Fibroblast of upper back skin (primary cell): ENCODE measurements around the gene GGT1.
"Not testable (repeated sequence)": the region's sequence is repeated elsewhere in the genome, so short reads cannot be mapped to it uniquely, and the experiment has no call there.

Experiments
- DNase-seq: peaks from one replicate; pipeline ENCODE4 v3.0.0-alpha.2; 2013

The GGT1 gene

DNA sequence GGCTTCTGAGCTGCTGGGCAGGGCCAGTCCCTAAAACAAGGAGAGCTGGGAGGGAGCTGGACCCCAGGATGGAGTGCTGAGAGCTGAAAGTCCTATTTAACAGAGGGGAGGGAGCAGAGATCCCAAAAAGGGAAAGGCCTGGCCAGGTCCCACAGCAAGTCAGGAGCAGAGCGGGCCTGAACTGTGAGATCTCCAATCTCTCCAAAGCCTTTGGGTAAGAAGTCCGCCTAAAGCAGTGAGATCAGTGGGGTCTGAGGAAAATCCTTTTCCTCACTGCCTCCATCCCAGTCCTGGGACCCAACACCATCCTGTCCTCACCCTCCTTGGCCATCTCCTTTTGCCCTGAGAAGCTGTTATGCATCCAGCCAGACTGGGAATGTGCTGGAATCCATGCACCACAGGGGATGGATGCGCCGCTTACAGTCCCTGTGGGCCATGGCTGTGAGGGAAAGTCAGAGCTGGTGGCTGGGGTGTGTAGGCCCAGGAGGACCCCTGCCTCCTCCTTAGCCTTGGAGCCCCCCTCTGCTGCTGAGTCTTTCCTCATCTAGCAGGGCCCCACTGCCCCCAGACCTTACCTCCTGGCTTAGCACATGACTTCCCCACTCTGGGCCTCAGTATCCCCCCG lies 18.7 kb upstream of the GGT1 start:
- DNase-seq, result no peak

DNA sequence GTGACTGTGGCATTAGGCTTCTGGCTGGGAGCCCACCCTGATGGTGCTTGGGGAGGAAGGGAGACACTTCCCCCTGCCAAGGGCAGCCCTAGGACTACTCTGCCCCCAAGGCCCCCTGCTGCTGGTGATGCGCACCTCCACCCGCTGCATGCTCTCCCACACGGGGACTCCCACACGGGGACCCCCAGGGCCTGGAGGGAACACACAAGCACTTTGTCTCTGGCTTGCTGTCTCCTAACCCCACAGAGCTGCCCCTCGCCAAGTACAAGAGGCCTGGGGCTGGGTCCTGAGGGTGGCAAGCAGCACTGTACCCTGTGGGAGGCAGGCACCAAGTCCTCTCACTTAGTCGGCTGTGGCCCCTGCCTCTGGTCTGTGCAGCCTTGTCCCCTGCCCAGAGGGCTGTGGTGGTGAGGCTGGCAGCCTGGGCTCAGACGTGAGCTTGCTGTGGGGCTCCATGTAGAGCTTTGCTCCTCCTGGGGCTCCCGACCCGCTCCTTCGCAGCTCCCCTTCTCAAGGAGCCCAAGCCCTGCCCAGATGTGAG lies 18.1 kb upstream of the GGT1 start:
- no peak for DNase-seq

GRCh38 chr22:24585461-24585860 lies 17.5 kb upstream of the GGT1 start:
- DNase-seq, result no peak

DNA sequence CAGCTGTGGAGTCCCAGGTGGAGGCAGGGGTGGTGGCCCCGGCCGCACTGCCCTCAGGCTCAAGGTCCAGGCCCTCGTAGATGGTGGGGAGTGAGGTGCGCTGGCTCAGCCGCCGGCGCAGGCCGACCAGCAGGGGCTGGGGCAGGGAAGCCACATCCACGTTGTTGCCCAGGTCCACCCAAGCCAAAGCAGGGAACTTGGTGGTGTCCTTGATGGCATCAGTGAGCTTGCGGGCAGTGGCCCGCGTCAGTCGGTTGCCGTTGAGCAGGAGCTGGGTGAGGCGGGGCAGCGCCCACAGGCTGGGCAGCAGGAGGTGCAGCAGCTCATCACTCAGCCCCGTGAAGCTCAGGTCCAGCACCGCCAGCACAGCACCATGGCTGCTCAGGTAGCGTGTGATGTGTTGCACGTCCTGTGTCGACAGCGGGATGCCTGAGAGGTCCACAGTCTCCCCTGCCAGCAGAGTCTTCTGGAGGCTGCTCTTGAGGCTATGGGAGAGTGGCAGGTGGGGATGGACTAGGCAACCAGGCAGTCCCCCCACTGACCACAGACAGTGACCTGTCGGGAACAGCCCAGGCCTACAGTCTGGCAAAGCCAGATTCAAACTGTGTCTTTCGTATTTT lies 17.0 kb upstream of the GGT1 start:
- no peak for DNase-seq

- no peak for DNase-seq
These were observed 15.7 kb upstream of the GGT1 start for GRCh38 chr22:24587251-24587650.

DNA sequence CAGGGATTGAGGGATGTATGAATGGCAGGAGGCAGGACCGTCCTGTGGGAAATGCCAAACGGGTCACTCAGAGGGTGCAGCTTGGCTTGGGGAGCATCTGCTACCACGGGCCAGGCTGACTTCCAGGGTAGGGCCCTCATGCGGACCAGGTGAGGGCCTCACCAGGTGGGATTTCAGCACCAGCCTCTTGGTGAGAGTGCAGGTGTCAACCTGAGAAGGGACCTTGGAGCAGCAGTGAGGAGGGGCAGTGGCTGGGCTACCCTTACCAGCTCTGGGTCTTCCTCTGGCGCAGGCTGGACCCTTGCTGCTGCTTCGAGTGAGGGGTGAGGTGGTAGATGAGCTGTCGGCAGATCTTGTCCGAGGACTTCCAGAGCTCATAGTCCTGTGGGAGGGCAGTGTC lies 15.0 kb upstream of the GGT1 start:
- no peak for DNase-seq

DNA sequence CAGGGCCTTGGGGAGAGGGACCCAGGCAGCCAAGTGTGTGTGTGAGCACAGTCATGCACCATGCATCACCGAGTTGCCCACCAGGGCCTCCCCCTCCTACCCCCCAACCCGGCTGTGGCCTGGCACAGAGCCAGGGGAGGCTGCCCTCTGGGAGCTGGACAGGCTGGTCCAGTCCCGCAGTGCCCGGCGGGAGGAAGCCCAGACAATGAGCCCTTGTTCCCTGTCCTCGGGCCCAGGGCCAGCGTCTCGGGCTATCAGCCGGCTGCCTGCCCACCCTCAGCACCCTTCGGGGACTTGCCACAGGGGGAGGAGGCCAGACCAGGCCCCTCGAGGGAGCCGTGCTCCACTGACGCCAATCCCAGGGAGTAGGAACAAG lies 14.6 kb upstream of the GGT1 start:
- DNase-seq, result no peak

DNA sequence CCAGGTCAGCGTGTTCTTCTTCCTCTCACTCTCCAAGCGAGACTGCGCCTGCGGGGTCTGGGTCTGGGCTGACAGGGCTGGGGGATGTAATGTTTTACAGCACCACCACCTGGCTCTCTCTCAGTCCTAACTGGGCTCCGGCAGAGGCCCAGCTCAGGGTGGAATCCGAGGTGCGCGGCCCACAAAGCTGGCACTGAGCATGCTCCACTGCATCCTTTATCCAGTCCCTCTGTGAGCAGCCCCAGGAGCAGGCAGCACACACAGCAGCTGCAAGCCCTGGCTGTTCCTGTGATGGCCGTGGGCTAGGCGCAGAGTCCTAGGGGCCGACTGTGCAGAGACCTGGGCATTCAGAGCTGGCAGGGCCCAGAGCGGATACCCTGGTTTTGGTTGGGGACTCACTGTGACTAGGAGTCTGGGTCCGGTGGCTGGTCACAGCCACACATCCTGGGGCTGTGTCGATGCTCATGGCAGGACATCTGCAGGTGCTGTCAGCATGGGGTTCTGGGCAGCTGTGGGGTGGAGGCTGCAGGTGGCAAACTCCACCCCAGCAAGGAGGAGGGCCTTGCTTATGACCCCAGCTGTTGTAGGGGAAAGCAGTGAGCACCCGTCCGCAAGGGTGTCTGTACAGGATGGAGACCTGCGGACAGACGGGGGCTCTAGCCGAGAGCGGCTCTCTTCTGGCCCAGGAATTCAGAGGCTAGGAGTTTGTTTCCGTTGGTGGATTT lies 14.1 kb upstream of the GGT1 start:
- DNase-seq, result no peak

GRCh38 chr22:24589518-24590030 lies 13.4 kb upstream of the GGT1 start:
- no peak for DNase-seq

DNA sequence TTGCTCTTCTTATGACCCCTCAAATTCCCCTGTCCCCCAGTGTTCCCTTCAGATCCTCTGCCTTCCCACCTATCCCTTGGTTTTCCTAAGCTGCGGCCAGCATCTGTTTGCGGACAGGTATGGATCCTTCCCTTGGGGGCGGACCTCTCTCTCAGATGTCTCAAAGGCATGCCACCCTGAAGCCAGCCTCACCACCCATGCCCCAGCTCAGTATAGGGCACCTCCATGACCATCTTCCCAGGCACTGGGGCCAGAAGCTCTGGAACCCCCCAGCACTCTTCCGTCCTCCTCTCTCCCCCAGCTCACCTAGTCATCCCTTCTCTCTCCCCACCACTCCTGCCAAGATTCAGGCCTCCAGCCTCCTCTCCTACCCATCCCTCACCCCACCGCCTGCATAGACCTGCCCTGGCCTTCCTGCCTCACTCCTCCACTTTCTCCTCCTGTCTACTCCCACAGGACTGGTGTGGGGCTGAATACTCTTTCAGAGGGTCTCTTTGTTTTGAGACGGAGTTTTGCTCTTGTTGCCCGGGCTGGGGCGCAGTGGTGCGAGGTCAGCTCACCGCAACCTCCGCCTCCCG lies 12.3 kb upstream of the GGT1 start:
- DNase-seq, result no peak

DNA sequence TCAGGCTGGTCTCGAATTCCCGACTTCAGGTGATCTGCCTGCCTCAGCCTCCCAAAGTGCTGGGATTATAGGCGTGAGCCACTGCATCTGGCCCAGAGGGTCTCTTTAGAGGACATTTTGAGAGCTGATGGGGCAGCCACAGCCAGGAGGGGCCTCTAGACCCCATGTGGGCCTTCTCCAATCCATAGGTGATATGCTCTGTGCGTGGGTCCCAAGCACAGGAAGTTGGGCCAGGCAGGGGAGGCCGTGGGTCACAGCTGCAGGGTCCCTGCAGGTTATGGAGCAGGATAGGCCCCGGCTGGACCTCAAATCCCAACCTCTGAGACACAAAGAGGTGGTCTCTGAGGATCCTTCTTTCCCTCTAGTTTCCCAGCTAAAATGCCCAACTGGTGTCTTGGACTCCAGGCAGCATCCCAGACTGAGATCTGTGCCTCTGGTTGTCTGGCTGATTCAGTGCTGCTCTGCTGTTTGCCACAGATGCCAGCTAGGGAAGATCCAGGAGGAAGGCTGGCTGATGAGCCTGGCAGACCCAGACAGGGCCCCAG lies 11.6 kb upstream of the GGT1 start:
- no peak for DNase-seq

- no peak for DNase-seq
These were observed 10.7 kb upstream of the GGT1 start for GRCh38 chr22:24592058-24592850.

DNA sequence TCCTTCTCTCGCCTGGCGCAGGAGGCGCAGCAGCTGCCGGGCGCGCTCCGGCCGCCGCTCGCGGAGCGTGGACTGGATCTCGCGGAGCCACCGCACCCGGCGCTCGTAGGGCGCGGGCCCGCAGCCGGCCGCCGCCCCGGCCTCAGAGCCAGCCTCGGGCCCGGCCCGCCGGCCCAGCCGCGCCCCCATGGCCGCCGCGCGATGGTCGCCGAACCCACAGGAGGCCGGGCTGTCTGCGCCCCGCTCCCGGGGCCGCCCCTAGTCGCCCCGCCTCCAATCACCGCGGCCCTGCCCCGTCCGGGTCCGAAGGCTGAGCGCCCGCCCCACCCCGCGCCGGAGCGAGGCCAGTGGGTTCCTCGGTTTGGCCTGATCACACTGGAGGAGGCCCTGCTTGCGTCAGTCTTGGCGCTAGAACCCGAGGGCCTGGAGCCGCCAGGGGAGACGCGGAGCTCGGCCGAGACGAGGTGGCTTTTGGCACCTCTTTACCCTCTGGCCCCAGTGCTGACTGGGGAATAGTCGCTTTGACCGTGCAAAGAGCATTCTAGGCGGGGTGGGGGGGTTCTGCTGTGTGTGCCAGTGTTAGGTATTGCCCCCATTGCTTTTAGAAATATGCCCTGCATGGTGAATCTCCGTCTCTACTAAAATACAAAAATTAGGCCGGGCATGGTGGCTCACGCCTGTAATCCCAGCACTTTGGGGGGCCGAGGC lies 10.0 kb upstream of the GGT1 start, which contains the start of gene LRRC75B:
LRRC75B (minus strand) TSS at position 223 of the 708 bp plus-strand sequence; CDS start at position 189, 34 bp downstream.
- peak; percentile 89 for DNase-seq

GRCh38 chr22:24593559-24593835 lies 9.5 kb upstream of the GGT1 start:
- DNase-seq, result not testable (repeated sequence)

- no peak for DNase-seq
These were observed 9.0 kb upstream of the GGT1 start for GRCh38 chr22:24593836-24594568.

- DNase-seq, result no peak
These were observed 8.3 kb upstream of the GGT1 start for GRCh38 chr22:24594569-24595120.

DNA sequence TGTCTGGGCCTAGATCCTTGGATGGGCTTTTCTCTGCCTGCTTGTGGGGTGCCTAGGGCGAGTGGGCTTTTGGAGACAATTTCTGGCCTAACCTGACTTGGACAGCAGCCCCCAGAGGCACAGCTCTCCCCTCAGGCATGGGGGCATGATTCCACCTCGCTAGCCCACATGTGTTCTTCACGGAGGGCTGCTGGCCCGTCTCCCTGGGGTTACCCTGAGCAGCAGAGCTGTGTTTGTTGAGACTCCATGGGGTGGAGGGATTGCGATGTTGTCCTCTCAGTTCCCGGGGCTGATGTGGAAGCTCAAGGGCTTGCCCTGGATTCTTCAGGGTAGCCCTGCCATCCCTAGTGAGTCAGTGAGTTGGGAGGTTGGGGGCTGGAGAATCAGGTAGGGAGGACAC lies 7.8 kb upstream of the GGT1 start:
- no peak for DNase-seq

DNA sequence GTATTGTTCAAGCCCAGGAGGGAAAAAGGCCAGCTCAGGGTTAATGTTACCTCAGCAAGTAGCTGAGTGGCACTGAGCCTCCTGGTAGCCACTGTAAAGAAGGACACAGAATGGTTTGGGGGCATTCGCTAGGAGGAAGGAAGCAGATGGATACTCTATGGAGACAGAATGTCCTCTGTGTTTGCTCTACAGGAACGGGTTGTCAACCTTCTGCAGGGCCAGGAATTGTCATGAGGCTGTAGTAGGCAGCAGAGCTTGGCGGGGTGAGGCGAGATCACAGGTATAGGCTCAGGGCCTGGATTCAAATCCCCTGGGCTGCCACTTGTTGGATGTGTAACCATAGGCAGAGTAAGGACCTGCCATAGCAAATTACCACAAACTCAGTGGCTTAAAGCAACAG lies 7.1 kb upstream of the GGT1 start:
- DNase-seq, result no peak

- DNase-seq, result not testable (repeated sequence)
These were observed 5.9 kb upstream of the GGT1 start for GRCh38 chr22:24597076-24597475.

DNA sequence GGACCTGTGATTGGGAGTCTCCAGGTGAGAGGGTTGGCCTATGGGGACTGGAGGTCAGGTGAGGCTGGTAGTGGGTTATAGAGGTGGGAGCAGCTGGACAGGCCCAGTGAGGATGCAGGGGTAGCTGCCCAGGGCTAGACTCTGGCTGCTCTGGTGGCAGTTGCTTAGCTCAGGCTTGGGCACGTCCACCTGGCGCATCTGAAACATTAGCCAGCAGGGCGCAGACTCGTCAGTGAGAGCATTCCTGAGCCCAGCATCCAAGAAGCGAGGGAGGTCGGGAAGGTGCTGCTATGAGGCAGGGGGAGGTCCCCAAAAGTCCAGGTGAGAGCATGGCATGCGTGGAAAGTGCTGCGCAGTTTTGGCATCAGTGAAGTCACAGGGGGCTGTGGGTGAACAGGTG lies 3.5 kb upstream of the GGT1 start:
- no peak for DNase-seq
